ENCODE measurements around the gene TASOR2. TPM values are rescaled to one million over a fixed set of nuclear protein-coding genes. Genes with fewer than 3 reads are reported as not detected.

Gene TASOR2
- total RNA-seq: 33.2 and 38.3 TPM in 2 replicates

GRCh38 chr10:5684318-5684970 lies at the start of gene TASOR2:
Gene TASOR2, plus strand, starts transcription at chr10:5684838. Its CDS starts 35,805 bp downstream, at chr10:5720643.

GRCh38 chr10:5666008-5666840 lies 18.4 kb upstream of the TASOR2 start, which contains the start of gene ASB13:
Gene ASB13, minus strand, starts transcription at chr10:5666595. Its CDS starts 44 bp downstream, at chr10:5666551.

Other genes starting within 250 kb of the TASOR2 start
- gene CALML5, start 185.3 kb upstream of the TASOR2 start, total RNA-seq: not detected in 2 replicates
- not detected in 2 replicates for gene CALML3, start 159.9 kb upstream of the TASOR2 start, total RNA-seq
- 9.0 and 11.0 TPM in 2 replicates for gene ASB13, start 18.2 kb upstream of the TASOR2 start, total RNA-seq
- gene GDI2, start 128.6 kb downstream of the TASOR2 start, total RNA-seq: 385 and 432 TPM in 2 replicates
- 7.1 and 9.2 TPM in 2 replicates for gene ANKRD16, start 205.1 kb downstream of the TASOR2 start, total RNA-seq
- 79.6 and 98.9 TPM in 2 replicates for gene FBH1, start 205.4 kb downstream of the TASOR2 start, total RNA-seq

All from myometrial cell (primary cell).